HCT116 (cell line): ENCODE data around the gene ALDH16A1. TPM values are rescaled to one million over a fixed set of nuclear protein-coding genes. Genes with fewer than 3 reads are reported as not detected.

Experiments
- ATAC-seq: fragments of 200-7000 bp; cut with Tn5 transposase; 2 replicates; pipeline ENCODE4 v1.9.1; 2020; ENCODE audit warnings: mild to moderate bottlenecking, moderate library complexity
- BruUV-seq: library from RNA; stranded (reverse); fragments of 400-500 nt; replicated peaks from 2 replicates; lab custom pipeline; 2021; lab: Mats Ljungman, UMichigan
- CTCF ChIA-PET: fragments of 300-600 bp; sonication (Branson Sonifier 250); formaldehyde crosslinking; loops from one replicate; lab custom pipeline; 2021; ENCODE audit warnings: antibody characterized with exemption; lab: Charles Lee
- POLR2A ChIA-PET: fragments of 300-600, 350-600 bp; sonication (Branson Sonifier 250); formaldehyde crosslinking; loops from one replicate; lab custom pipeline; 2021; ENCODE audit warnings: antibody characterized with exemption; lab: Charles Lee
- RAD21 ChIA-PET, 2 experiments: fragments of 300-600 bp; sonication (Branson Sonifier 250); formaldehyde crosslinking; loops; one replicate each; lab custom pipeline; 2023; ENCODE audit warnings: low total read pairs in 2 of 2; ENCODE audit not compliant: uncharacterized antibody in 2 of 2, unreplicated experiment in 2 of 2, low non-redundant PET in 1 of 2; lab: Charles Lee
- DNase-seq: peaks from one replicate; pipeline ENCODE4 v3.0.0-alpha.2; 2010; ENCODE audit warnings: low read depth, low spot score
- H2AFZ ChIP-seq: fragments of 200-600 bp; shearing (Covaris generic), sonication (generic); 2 replicates; pipeline ENCODE4 v1.6.1; 2017; ENCODE audit warnings: low read depth, mixed run types, mixed read lengths, antibody characterized with exemption, low read length; ENCODE audit not compliant: poor library complexity, severe bottlenecking
- H3K27ac ChIP-seq: 2 replicates; pipeline ENCODE4 v1.5.1; 2012; ENCODE audit warnings: low read depth, low read length
- H3K27me3 ChIP-seq: fragments of 200-600 bp; sonication (generic); 2 replicates; pipeline ENCODE4 v1.6.1; 2016; ENCODE audit warnings: mixed run types, low read length, mixed read lengths; ENCODE audit not compliant: insufficient read depth
- H3K36me3 ChIP-seq, 2 experiments: fragments of 200-500 bp in 1 of 2; fragments of 200-600 bp in 1 of 2; sonication (Bioruptor generic) in 1 of 2; sonication (generic) in 1 of 2; 2 replicates each; pipeline versions ENCODE4 v1.5.1 to v1.6.1; 2014 to 2016; ENCODE audit warnings: low read length in 2 of 2, inconsistent platforms in 1 of 2, mixed read lengths in 1 of 2, mixed run types in 1 of 2; ENCODE audit not compliant: insufficient read depth in 2 of 2, control insufficient read depth in 1 of 2
- H3K4me1 ChIP-seq, 2 experiments: fragments of 200-600 bp in 1 of 2; sonication (generic) in 1 of 2; 2 replicates each; pipeline versions ENCODE4 v1.5.1 to v1.6.1; 2012 to 2017; ENCODE audit warnings: low read length in 2 of 2, inconsistent platforms in 1 of 2, mild to moderate bottlenecking in 1 of 2, mixed read lengths in 1 of 2, mixed run types in 1 of 2, moderate library complexity in 1 of 2; ENCODE audit not compliant: insufficient read depth in 2 of 2, control insufficient read depth in 1 of 2
- H3K4me2 ChIP-seq: fragments of 200-600 bp; sonication (generic); 2 replicates; pipeline ENCODE4 v1.6.1; 2017; ENCODE audit warnings: mixed run types, low read length, mixed read lengths
- H3K4me3 ChIP-seq, 2 experiments: fragments of 200-600 bp in 1 of 2; sonication (generic) in 1 of 2; replicated peaks in 1 of 2; 2 replicates each; pipeline ENCODE4 v1.5.1; 2011 to 2016; ENCODE audit warnings: low read length in 2 of 2, control low read depth in 1 of 2, low read depth in 1 of 2, mild to moderate bottlenecking in 1 of 2, mixed read lengths in 1 of 2, mixed run types in 1 of 2
- H3K79me2 ChIP-seq: fragments of 200-600 bp; sonication (generic); 2 replicates; pipeline ENCODE4 v1.6.1; 2017; ENCODE audit warnings: mild to moderate bottlenecking, mixed run types, low read length, moderate library complexity, mixed read lengths; ENCODE audit not compliant: insufficient read depth
- H3K9ac ChIP-seq: fragments of 200-600 bp; sonication (generic); 2 replicates; pipeline ENCODE4 v1.6.1; 2016; ENCODE audit warnings: low read length, mixed read lengths
- H3K9me2 ChIP-seq: fragments of 200-600 bp; sonication (generic), shearing (Covaris generic); 2 replicates; pipeline ENCODE4 v1.6.1; 2017; ENCODE audit warnings: mixed run types, mild to moderate bottlenecking, moderate library complexity; ENCODE audit not compliant: insufficient read depth
- H3K9me3 ChIP-seq, 2 experiments: fragments of 200-500 bp in 1 of 2; fragments of 200-600 bp in 1 of 2; sonication (Bioruptor generic) in 1 of 2; sonication (generic) in 1 of 2; 2 replicates each; pipeline ENCODE4 v1.6.1; 2014 to 2017; ENCODE audit warnings: low read length in 2 of 2, mixed read lengths in 2 of 2, inconsistent platforms in 1 of 2, low read depth in 1 of 2, mild to moderate bottlenecking in 1 of 2, mixed run types in 1 of 2, moderate library complexity in 1 of 2; ENCODE audit not compliant: control insufficient read depth in 1 of 2, insufficient read depth in 1 of 2
- H4K20me1 ChIP-seq: fragments of 200-600 bp; sonication (generic), shearing (Covaris generic); 2 replicates; pipeline ENCODE4 v1.6.1; 2017; ENCODE audit warnings: mixed run types, mild to moderate bottlenecking, moderate library complexity; ENCODE audit not compliant: insufficient read depth
- FOSL1 ChIP-seq: IDR thresholded peaks from 2 replicates; pipeline ENCODE4 v1.6.1; 2012; ENCODE audit warnings: low read depth
- POLR2AphosphoS5 ChIP-seq: IDR thresholded peaks from 2 replicates; pipeline ENCODE4 v1.6.1; 2011; ENCODE audit warnings: mild to moderate bottlenecking, low read depth, low read length, moderate library complexity
- RAD21 ChIP-seq: IDR thresholded peaks from 2 replicates; pipeline ENCODE4 v1.6.1; 2012; ENCODE audit warnings: low read depth, mild to moderate bottlenecking
- SIN3A ChIP-seq: IDR thresholded peaks from 2 replicates; pipeline ENCODE4 v1.6.1; 2012; ENCODE audit warnings: low read depth
- ZBTB33 ChIP-seq: IDR thresholded peaks from 2 replicates; pipeline ENCODE4 v1.6.1; 2011; ENCODE audit warnings: mild to moderate bottlenecking, low read length, moderate library complexity; ENCODE audit not compliant: insufficient replicate concordance; ENCODE audit errors: extremely low read depth
- ZFX ChIP-seq: fragments of 450-650 bp; IDR thresholded peaks from 2 replicates; pipeline ENCODE4 v1.6.1; 2017
- intact Hi-C: fragments of 100-400 bp; cut with micrococcal nuclease; formaldehyde crosslinking; loops from 2 replicates; pipeline ENCODE4 v1.10.0; 2022
- total RNA-seq: library from RNA; stranded (reverse); gene quantifications from one replicate; pipeline ENCODE4 v1.2.1, GENCODE V29; 2021; ENCODE audit not compliant: unreplicated experiment
- TF ChIP-seq, protein P1 (sequence below): IDR thresholded peaks from 2 replicates; pipeline ENCODE4 v1.6.1; 2012

The ALDH16A1 gene
- total RNA-seq, 1 experiment from 2014 or later: 22.8 TPM

DNA sequence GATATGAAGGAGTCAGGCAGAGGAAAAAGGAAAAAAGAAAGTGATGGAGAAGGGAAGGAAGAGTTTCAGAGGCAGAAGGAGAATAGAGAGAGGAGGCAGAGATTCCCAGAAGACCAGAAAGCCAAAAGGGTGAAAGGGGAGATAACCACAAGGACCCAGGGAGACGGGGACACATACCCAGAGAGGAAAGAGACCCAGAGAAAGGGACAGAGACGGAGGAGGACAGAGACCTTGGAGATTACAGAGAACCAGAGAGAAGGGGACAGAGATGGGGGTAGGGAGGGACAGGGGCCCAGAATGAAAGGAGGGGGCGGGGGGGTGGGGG lies 31.2 kb upstream of the ALDH16A1 start:
- Histone ChIP-seq H3K9me3 (no peaks in the 10 kb centered on the region), H3K4me1 (peaks cover 9 to 25% of the 10 kb centered on the region in 2 experiments; a peak in 3 of 4 replicates), H3K4me3 (no peak overlapping the region), H2AFZ (no peak overlapping the region), H3K9me2 (no peaks in the 10 kb centered on the region), H3K27ac (no peak overlapping the region), H3K9ac (no peak overlapping the region), H3K36me3 (no peaks in the 10 kb centered on the region), H3K4me2 (no peak overlapping the region), H3K27me3 (peaks cover 20% of the 10 kb centered on the region; the same call in 1 of the 2 replicates), H3K79me2 (no peaks in the 10 kb centered on the region), H4K20me1 (no peaks in the 10 kb centered on the region)
- CTCF ChIA-PET: no interaction called here
- DNase-seq (no peak), ATAC-seq (no peak)
- intact Hi-C loops: no loop called here
- POLR2A ChIA-PET: no interaction called here
- RAD21 ChIA-PET: no interaction called here
- TF ChIP-seq, protein P1, sequence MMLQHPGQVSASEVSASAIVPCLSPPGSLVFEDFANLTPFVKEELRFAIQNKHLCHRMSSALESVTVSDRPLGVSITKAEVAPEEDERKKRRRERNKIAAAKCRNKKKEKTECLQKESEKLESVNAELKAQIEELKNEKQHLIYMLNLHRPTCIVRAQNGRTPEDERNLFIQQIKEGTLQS: no peak
- TF ChIP-seq RAD21: no peak
- no peak for TF ChIP-seq ZFX
- TF ChIP-seq FOSL1: no peak
- no peak for TF ChIP-seq POLR2AphosphoS5
- no TSS peak for BruUV-seq

DNA sequence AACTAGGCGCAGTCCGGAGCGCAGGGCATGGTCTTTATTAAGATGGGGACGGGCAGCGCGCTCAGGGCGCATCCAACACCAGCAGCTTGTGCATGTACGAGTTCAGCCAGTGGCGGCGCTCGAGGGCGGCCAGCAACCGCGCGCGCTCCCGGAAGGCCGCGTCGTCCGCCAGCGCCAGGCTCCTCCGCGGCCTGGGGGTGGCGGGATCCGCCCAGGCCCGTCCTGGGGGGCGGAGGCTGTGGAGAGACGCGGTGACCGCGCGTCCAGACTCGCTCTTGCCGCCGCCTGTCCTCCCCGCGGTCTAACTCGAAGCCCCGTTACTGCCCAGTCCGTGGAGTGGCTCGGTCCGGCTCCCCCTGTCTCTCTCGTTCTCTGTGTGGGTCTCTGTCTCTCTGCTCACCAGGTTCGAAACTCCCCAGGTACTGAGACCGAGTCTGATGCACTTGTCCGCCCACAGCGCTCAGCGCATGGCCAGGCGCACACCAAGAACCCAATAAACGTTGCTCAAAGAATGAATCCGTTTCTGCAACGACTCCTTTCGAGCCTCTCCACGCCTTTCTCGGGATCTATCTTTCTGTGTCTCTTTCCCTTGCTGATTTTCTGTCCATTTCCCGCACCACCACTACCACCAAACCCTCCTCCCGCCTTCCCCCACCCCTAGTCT lies 30.5 kb upstream of the ALDH16A1 start:
- no peak overlapping the region for H3K27ac ChIP-seq
- H3K9me2 ChIP-seq: no peaks in the 10 kb centered on the region
- TF ChIP-seq RAD21 (no peak), SIN3A (no peak), ZBTB33 (no peak)
- peaks cover 9 to 32% of the 10 kb centered on the region in 2 experiments; a peak in 3 of 4 replicates for H3K4me1 ChIP-seq
- ChIA-PET RAD21 (no interaction called here), POLR2A (no interaction called here), CTCF (no interaction called here)
- no peak overlapping the region for H3K4me3 ChIP-seq
- no peaks in the 10 kb centered on the region for H4K20me1 ChIP-seq
- ATAC-seq: no peak
- H3K36me3 ChIP-seq: no peaks in the 10 kb centered on the region
- H3K9ac ChIP-seq: no peak overlapping the region
- H3K79me2 ChIP-seq: no peaks in the 10 kb centered on the region
- H3K4me2 ChIP-seq: no peak overlapping the region
- DNase-seq: no peak
- H3K27me3 ChIP-seq: peaks cover 20% of the 10 kb centered on the region; the same call in 1 of the 2 replicates
- no peaks in the 10 kb centered on the region for H3K9me3 ChIP-seq
- BruUV-seq: no TSS peak
- no peak overlapping the region for H2AFZ ChIP-seq
- intact Hi-C loops: no loop called here
